Endothelial cell of umbilical vein (primary cell): Measurements from ENCODE around the gene ADGRL3.

Experiments
- POLR2A ChIP-seq: IDR thresholded peaks from 2 replicates; pipeline ENCODE4 v1.6.1; 2012; ENCODE audit warnings: low read depth, mild to moderate bottlenecking, control low read depth, low read length
- TF ChIP-seq, protein P1 (sequence below), 2 donors: IDR thresholded peaks; 1 replicate in 1 of 2; 2 replicates in 1 of 2; pipeline ENCODE4 v1.5.1; 2011; ENCODE audit warnings: low read length in 2 of 2, mild to moderate bottlenecking in 2 of 2, moderate library complexity in 2 of 2, control low read depth in 1 of 2, inconsistent platforms in 1 of 2, low read depth in 1 of 2; ENCODE audit not compliant: insufficient read depth in 1 of 2; ENCODE audit errors: extremely low read depth in 1 of 2

DNA sequence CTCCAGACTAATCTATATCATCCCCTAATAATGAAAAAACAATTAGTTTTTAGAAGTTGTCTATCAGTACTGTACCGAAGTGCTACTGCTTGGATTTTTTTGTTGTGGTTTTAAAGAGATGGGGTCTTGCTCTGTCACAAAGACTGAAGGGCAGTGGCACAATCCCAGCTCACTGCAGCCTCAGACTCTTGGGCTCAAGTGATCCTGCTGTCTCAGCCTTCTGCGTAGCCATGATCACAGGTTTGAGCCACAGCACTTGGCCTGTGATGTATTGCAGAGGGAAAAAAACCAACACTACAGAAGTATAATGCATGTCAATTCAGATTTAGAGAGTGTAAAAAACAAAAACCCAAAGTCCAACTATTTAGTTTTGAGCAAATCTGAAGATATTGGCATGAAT lies 875.0 kb downstream of the ADGRL3 start:
- TF ChIP-seq, protein P1, sequence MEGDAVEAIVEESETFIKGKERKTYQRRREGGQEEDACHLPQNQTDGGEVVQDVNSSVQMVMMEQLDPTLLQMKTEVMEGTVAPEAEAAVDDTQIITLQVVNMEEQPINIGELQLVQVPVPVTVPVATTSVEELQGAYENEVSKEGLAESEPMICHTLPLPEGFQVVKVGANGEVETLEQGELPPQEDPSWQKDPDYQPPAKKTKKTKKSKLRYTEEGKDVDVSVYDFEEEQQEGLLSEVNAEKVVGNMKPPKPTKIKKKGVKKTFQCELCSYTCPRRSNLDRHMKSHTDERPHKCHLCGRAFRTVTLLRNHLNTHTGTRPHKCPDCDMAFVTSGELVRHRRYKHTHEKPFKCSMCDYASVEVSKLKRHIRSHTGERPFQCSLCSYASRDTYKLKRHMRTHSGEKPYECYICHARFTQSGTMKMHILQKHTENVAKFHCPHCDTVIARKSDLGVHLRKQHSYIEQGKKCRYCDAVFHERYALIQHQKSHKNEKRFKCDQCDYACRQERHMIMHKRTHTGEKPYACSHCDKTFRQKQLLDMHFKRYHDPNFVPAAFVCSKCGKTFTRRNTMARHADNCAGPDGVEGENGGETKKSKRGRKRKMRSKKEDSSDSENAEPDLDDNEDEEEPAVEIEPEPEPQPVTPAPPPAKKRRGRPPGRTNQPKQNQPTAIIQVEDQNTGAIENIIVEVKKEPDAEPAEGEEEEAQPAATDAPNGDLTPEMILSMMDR (IDR thresholded peaks at IDR 0.05; ENCODE audit: extremely low read depth in 1 of 2, insufficient read depth in 1 of 2, low read depth in 1 of 2, low read length in 2 of 2), result no peak
- TF ChIP-seq POLR2A, result no peak
